Small intestine (tissue), 7 donors: ENCODE data around the gene ADD2. TPM values are rescaled to one million over a fixed set of nuclear protein-coding genes. Genes with fewer than 3 reads are reported as not detected.

Experiments used
- DNase-seq, 2 donors: peaks; one replicate each; pipeline versions ENCODE4 v3.0.0 to v3.0.0-alpha.2; 2013
- FAIRE-seq: peaks from 2 replicates; lab custom pipeline; 2012; peaks lifted over from hg19 to GRCh38; lab: Jason Lieb, UNC
- H3K27ac ChIP-seq, 3 donors: one replicate each; pipeline ENCODE4 v1.5.1; 2013; ENCODE audit warnings: low read length in 2 of 3, mild to moderate bottlenecking in 2 of 3, control low read depth in 1 of 3, inconsistent platforms in 1 of 3, low read depth in 1 of 3, moderate library complexity in 1 of 3
- H3K27me3 ChIP-seq, 3 donors: one replicate each; pipeline ENCODE4 v1.6.1; 2013; ENCODE audit warnings: low read length in 3 of 3, inconsistent platforms in 1 of 3; ENCODE audit not compliant: control insufficient read depth in 3 of 3, insufficient read depth in 3 of 3
- H3K36me3 ChIP-seq, 3 donors: one replicate each; pipeline ENCODE4 v1.6.1; 2013; ENCODE audit warnings: low read length in 3 of 3, inconsistent platforms in 1 of 3, low read depth in 1 of 3, mild to moderate bottlenecking in 1 of 3, moderate library complexity in 1 of 3; ENCODE audit not compliant: control insufficient read depth in 3 of 3, insufficient read depth in 2 of 3
- H3K4me1 ChIP-seq, 3 donors: one replicate each; pipeline ENCODE4 v1.6.1; 2013; ENCODE audit warnings: low read length in 2 of 3, inconsistent platforms in 1 of 3, low read depth in 1 of 3, mild to moderate bottlenecking in 1 of 3, moderate library complexity in 1 of 3; ENCODE audit not compliant: control insufficient read depth in 3 of 3, insufficient read depth in 2 of 3
- H3K4me3 ChIP-seq, 3 donors: one replicate each; pipeline ENCODE4 v1.5.1; 2013; ENCODE audit warnings: low read length in 3 of 3, control low read depth in 1 of 3, inconsistent platforms in 1 of 3, low read depth in 1 of 3, mild to moderate bottlenecking in 1 of 3, moderate library complexity in 1 of 3
- H3K9me3 ChIP-seq, 2 donors: one replicate each; pipeline ENCODE4 v1.6.1; 2013; ENCODE audit warnings: low read depth in 1 of 2, low read length in 1 of 2; ENCODE audit not compliant: control insufficient read depth in 2 of 2, insufficient read depth in 1 of 2
- WGBS, 3 donors: extraction: QIAGEN DNeasy Blood & Tissue Kit; methylation state at CpG; one replicate each; pipeline ENCODE4 v1.1.7; 2013; 5-methylcytosine and 5-hydroxymethylcytosine counted together
- polyA plus RNA-seq, 4 donors: library from polyadenylated mRNA; stranded (reverse) in 3 of 4; unstranded in 1 of 4; fragments of 200-250 nt in 3 of 4; fragments of 120-200 nt in 1 of 4; gene quantifications; one replicate each; pipeline versions ENCODE4 v1.2.1 to v1.2.3, GENCODE V29; 2013
- donor health status: healthy with polysubstance abuse.
- donor health status: control.
- donor health status: control.
- donor health status: Bipolar disorder and iron deficiency.
- donor health status: healthy.

The ADD2 gene
- polyA plus RNA-seq, 4 donors: under 0.01 to 1.7 (median 0.25) TPM; not detected in 1

GRCh38 chr2:70712916-70713315 is 55.1 kb downstream of the ADD2 start:
- WGBS, 3 donors: 90 to 91% (median 90%) methylated on average over 5 of the region's 5 CpGs
- Histone ChIP-seq H3K36me3 (no peaks in the 10 kb centered on the region), H3K9me3 (no peaks in the 10 kb centered on the region), H3K4me1 (no peaks in the 10 kb centered on the region), H3K27me3 (peaks cover 0 to 9% (median 3%) of the 10 kb centered on the region in 3 donors), H3K27ac (no peak overlapping the region), H3K4me3 (no peak overlapping the region)
- FAIRE-seq (no peak), DNase-seq (no peak)

DNA sequence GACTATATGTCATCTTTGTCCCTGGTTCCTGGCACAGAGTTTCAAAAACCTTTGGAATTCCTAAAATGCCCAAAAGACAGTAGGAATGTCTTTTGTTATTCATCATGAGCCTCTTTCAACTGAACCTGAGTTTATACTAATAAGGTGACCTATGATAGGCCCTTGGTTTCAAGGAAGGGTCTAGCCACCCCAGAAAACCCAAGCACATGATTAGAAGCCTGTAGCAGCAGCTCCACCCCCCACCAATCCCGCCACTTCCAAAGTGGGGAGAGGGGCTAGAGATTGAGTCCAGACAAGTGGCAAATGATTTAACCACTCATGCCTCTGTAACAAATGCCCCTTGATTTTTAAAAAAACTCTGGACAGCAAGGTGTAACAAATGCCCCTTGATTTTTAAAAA is 56.8 kb downstream of the ADD2 start:
- peaks cover 0 to 4% (median 0%) of the 10 kb centered on the region in 3 donors for H3K27me3 ChIP-seq
- H3K27ac ChIP-seq: no peak overlapping the region
- H3K4me1 ChIP-seq: no peaks in the 10 kb centered on the region
- no peak for DNase-seq
- H3K9me3 ChIP-seq: no peaks in the 10 kb centered on the region
- H3K4me3 ChIP-seq: no peak overlapping the region
- no peaks in the 10 kb centered on the region for H3K36me3 ChIP-seq
- no peak for FAIRE-seq
- WGBS, 3 donors: 80 to 85% (median 83%) methylated on average over 1 of the region's 1 CpG

GRCh38 chr2:70710038-70710690 is 57.8 kb downstream of the ADD2 start:
- 90 to 100% (median 93%) methylated on average over 3 of the region's 3 CpGs for WGBS, 3 donors
- no peaks in the 10 kb centered on the region for H3K36me3 ChIP-seq
- no peak for FAIRE-seq
- no peaks in the 10 kb centered on the region for H3K4me1 ChIP-seq
- H3K9me3 ChIP-seq: no peaks in the 10 kb centered on the region
- no peak overlapping the region for H3K27ac ChIP-seq
- DNase-seq: no peak
- peaks cover 0 to 4% (median 0%) of the 10 kb centered on the region in 3 donors for H3K27me3 ChIP-seq
- no peak overlapping the region for H3K4me3 ChIP-seq

DNA sequence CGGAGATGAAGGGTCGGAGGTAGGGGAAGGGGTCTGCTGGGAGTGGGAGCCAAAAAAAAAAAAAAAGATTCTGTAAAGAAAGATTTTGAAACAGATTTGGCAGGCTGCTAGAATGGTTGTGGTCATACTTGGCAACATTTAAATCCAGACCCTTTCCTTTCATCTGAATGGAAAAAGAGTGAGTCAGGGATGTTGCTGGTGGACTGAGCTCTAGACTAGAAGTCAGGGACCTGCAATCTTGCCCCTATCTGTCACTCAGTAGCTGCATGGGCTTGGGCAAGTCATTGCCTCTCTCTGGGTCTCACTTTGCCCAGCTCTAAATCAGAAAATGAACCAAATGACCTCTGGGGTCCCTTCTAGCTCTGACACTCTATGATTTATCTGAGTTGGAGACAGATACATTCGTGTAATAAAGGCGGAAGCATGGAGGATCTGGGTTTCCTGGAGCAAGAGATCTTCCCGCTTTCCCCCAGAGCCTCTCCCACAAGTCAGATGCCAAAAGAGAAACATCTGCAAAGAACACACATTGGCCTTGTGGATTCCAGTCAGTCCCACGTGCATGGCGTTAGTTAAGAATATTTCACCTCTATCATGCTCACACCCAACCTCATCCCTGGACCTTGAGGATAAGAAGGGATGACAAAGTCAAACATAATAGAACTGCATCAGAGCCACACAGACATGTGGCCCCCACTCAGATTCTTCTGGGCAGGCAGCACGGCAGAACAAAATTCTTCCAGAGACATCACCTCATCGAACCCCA is 58.5 kb downstream of the ADD2 start:
- no peaks in the 10 kb centered on the region for H3K36me3 ChIP-seq
- FAIRE-seq: no peak
- no peak overlapping the region for H3K4me3 ChIP-seq
- 76 to 87% (median 78%) methylated on average over 9 of the region's 9 CpGs for WGBS, 3 donors
- no peak for DNase-seq
- peaks cover 0 to 4% (median 0%) of the 10 kb centered on the region in 3 donors for H3K27me3 ChIP-seq
- no peak overlapping the region for H3K27ac ChIP-seq
- H3K9me3 ChIP-seq: no peaks in the 10 kb centered on the region
- H3K4me1 ChIP-seq: no peaks in the 10 kb centered on the region

DNA sequence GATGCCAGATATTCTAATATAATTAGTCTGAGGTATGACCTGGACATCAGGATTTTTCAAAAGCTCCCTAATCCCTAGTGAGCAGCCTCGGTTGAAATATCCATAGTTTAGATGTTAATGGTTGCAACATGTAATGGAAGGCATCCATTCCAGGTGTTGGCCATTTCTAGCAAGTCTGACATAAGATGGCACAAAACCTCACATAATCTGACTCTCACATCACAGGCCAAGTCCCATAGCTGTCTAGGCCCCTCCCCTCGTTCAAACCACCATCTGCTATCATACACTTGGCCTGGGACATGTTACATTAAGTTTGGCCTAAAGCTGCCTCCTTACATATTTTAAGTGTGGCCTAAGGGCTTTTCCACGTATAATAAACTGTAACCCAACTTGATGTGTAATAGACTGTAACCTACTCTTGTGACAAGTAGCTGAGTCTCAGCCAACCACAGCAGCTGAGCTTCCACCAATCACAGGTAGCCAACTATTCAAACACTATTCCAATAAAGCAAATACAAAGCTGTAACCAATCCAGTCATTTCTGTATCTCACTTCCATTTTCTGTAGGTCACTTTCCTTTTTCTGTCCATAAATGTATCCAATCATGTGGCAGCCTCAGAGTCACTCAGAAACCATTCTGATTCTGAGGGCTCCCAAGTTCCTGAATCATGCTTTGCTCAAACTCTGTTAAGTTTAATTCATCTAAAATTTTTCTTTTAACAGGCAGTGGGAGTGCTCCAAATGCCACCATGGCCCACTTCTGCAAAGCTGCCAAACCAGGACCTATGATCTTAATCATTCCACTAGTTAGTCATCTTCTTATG is 59.4 kb downstream of the ADD2 start:
- H3K4me3 ChIP-seq: no peak overlapping the region
- no peak overlapping the region for H3K27ac ChIP-seq
- no peak for FAIRE-seq
- no peaks in the 10 kb centered on the region for H3K36me3 ChIP-seq
- H3K9me3 ChIP-seq: no peaks in the 10 kb centered on the region
- peaks cover 0 to 4% (median 0%) of the 10 kb centered on the region in 3 donors for H3K27me3 ChIP-seq
- 63 to 78% (median 78%) methylated on average over 3 of the region's 3 CpGs for WGBS, 3 donors
- H3K4me1 ChIP-seq: no peaks in the 10 kb centered on the region
- no peak for DNase-seq

- no peaks in the 10 kb centered on the region for H3K9me3 ChIP-seq
- H3K36me3 ChIP-seq: no peaks in the 10 kb centered on the region
- no peak overlapping the region for H3K27ac ChIP-seq
- peaks cover 0 to 4% (median 0%) of the 10 kb centered on the region in 3 donors for H3K27me3 ChIP-seq
- H3K4me1 ChIP-seq: no peaks in the 10 kb centered on the region
- no peak overlapping the region for H3K4me3 ChIP-seq
- FAIRE-seq (no peak), DNase-seq (no peak)
- 90 to 94% (median 92%) methylated on average over 1 of the region's 1 CpG for WGBS, 3 donors
Observed at GRCh38 chr2:70707706-70708105, 60.3 kb downstream of the ADD2 start.

GRCh38 chr2:70706026-70706795 is 61.8 kb downstream of the ADD2 start:
- FAIRE-seq (no peak), DNase-seq (no peak)
- WGBS, 3 donors: 89 to 93% (median 92%) methylated on average over 36 of the region's 36 CpGs
- H3K27ac ChIP-seq: no peak overlapping the region
- no peaks in the 10 kb centered on the region for H3K36me3 ChIP-seq
- H3K4me3 ChIP-seq: no peak overlapping the region
- H3K27me3 ChIP-seq: peaks cover 0 to 4% (median 0%) of the 10 kb centered on the region in 3 donors
- H3K9me3 ChIP-seq: no peaks in the 10 kb centered on the region
- H3K4me1 ChIP-seq: no peaks in the 10 kb centered on the region
